KOPT-K1 (cell line): ENCODE results near the gene BRSK2.
"Not testable (repeated sequence)": the region's sequence is repeated elsewhere in the genome, so short reads cannot be mapped to it uniquely, and the experiment has no call there.

Experiments
- H3K27ac ChIP-seq: fragments of 200-600 bp; sonication (generic); 2 replicates; pipeline ENCODE4 v1.5.1; 2016; ENCODE audit warnings: antibody characterized with exemption, mild to moderate bottlenecking, low read depth, low read length; ENCODE audit not compliant: poor library complexity, severe bottlenecking
- H3K36me3 ChIP-seq: fragments of 200-600 bp; sonication (generic); 2 replicates; pipeline ENCODE4 v1.5.1; 2017; ENCODE audit warnings: antibody characterized with exemption, mild to moderate bottlenecking, low read length, moderate library complexity; ENCODE audit not compliant: insufficient read depth
- H3K9me3 ChIP-seq: fragments of 200-600 bp; sonication (generic); 2 replicates; pipeline ENCODE4 v1.5.1; 2017; ENCODE audit warnings: antibody characterized with exemption, low read length, mild to moderate bottlenecking; ENCODE audit not compliant: insufficient read depth, poor library complexity, severe bottlenecking

The BRSK2 gene

DNA sequence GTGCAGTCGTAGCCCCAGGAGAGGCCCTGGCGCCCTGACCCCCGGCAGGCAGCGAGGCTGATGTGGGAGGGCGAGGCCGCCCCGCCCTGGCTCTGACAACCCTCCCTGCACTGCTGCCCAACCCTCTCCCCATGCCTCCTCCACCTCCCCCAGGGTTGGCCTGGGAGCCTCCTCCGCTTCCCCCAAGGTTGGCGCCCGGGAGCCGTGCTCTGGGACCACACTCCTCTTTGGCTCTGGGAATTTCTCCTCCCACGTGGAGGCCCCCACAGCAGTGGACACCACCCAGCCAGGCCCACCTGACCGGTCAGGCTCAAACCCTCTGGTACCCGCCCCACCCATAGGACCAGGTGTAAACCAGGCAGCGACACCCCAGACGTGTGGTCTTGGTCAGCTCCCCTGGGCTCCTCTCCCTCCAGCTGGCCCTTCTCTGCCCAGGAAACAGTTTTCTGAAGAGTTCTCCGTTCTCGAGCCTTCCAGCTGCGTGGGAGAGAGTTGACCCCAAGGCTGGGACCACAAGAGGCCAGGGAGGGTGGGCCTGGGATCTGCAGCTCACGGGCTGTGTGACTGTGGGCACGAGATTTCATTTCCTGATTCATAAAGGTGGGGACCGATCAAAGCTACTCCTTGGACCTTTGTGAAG is 39.5 kb upstream of the BRSK2 start:
- Histone ChIP-seq H3K36me3 (no peaks in the 10 kb centered on the region), H3K9me3 (no peaks in the 10 kb centered on the region), H3K27ac (no peak overlapping the region)

GRCh38 chr11:1351278-1351937 is 38.3 kb upstream of the BRSK2 start:
- Histone ChIP-seq H3K36me3 (no peaks in the 10 kb centered on the region), H3K27ac (no peak overlapping the region), H3K9me3 (no peaks in the 10 kb centered on the region)

GRCh38 chr11:1352696-1353382 is 36.9 kb upstream of the BRSK2 start:
- Histone ChIP-seq H3K27ac (no peak overlapping the region), H3K9me3 (no peaks in the 10 kb centered on the region), H3K36me3 (no peaks in the 10 kb centered on the region)

GRCh38 chr11:1353383-1354124 is 36.2 kb upstream of the BRSK2 start:
- no peak overlapping the region for H3K27ac ChIP-seq
- H3K36me3 ChIP-seq: no peaks in the 10 kb centered on the region
- H3K9me3 ChIP-seq: no peaks in the 10 kb centered on the region

- Histone ChIP-seq H3K36me3 (no peaks in the 10 kb centered on the region), H3K27ac (no peak overlapping the region), H3K9me3 (no peaks in the 10 kb centered on the region)
Measured at GRCh38 chr11:1354125-1354938, 35.4 kb upstream of the BRSK2 start.

GRCh38 chr11:1356007-1356435 is 33.7 kb upstream of the BRSK2 start:
- no peaks in the 10 kb centered on the region for H3K36me3 ChIP-seq
- no peak overlapping the region for H3K27ac ChIP-seq
- H3K9me3 ChIP-seq: no peaks in the 10 kb centered on the region

- Histone ChIP-seq H3K9me3 (no peaks in the 10 kb centered on the region), H3K27ac (no peak overlapping the region), H3K36me3 (no peaks in the 10 kb centered on the region)
Measured at GRCh38 chr11:1356478-1356960, 33.2 kb upstream of the BRSK2 start.

DNA sequence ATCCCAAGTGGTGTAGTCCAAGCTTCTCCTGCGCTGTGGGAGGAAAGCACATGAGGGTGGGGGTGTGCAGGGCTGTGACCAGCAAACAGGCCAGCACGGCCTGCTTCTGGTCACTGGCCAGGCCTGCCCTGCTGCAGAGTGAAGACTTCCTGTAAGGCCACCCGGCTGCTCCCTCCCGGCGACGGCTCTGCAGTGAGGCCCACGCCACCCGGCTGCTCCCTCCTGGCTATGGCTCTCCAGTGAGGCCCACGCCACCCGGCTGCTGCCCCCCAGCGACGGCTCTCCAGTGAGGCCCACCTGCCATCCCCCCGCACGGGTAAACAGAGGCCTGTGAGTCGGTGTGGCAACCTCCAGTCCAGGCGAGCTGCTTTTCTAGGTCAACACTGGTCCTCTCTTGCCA is 31.4 kb upstream of the BRSK2 start:
- H3K9me3 ChIP-seq: no peaks in the 10 kb centered on the region
- H3K27ac ChIP-seq: no peak overlapping the region
- no peaks in the 10 kb centered on the region for H3K36me3 ChIP-seq

DNA sequence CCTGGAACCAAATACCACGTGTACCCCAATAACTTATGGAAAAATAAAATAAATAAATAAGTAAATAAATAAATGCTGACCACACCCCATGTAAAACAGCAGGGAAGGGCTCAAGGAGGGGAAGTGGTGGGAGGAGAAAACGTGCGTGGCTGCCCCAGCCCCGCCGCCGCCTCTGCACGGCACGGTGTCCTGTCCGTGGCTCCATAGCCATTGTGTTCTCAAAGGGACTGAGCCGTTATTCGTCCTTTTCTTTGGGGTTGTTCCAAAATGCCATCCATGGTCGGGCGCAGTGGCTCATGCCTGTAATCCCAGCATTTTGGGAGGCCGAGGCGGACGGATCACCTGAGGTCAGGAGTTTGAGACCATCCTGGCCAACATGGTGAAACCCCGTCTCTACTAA is 30.8 kb upstream of the BRSK2 start:
- not testable (repeated sequence) for H3K36me3 ChIP-seq, H3K9me3 ChIP-seq, H3K27ac ChIP-seq

DNA sequence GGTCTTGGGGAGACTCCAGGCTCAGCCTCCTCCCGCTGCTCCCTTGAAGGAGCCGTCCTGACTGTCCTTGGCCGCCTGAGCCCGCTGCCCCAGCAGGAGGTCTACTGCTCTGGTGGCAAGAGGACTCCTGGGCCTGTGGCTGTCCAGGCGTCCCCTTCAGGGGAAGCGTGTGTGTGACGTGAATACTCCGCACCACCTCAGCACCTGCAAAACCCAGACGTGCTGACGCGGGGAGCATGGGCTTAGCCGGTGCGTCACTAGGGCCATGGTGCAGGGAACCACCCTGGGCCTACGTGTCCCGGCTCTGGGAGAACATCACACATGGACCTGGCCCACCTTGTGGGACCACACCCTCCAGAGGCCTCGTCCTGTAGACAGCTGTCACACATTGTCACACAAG is 30.2 kb upstream of the BRSK2 start:
- peaks cover 2% of the 10 kb centered on the region for H3K9me3 ChIP-seq
- H3K36me3 ChIP-seq: no peaks in the 10 kb centered on the region
- H3K27ac ChIP-seq: no peak overlapping the region

DNA sequence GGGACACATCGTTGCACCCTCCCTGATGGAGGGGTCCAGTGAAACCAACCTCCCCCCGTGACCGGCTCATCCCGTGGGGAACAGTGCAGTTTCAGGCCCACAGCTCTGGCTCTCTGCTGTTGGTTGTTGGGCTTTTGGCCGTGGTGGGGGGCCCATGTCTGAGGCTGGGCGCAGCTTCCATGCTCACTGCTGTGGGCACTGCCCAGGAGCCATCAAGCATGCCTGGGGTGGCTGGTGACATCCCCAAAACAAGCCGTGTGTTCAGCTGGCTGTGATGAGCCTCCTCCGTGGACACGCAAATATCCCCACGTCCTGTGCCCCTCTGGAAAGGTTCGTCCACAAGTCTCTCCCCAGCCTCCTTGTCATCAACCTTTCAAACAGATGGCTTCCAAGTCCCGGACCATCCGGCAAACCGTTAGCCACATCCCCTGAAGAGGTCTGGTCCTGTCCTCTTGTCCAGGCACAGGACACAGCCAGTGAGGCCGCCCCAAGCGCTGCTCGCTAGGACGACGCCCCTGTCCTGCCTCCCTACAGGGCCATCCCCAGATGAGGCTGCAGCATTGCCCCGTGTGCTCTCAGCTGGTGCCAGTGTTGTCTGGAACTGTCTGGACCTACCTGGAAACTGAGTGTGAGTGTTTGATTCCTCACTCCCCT is 29.4 kb upstream of the BRSK2 start:
- no peaks in the 10 kb centered on the region for H3K36me3 ChIP-seq
- peaks cover 10% of the 10 kb centered on the region for H3K9me3 ChIP-seq
- no peak overlapping the region for H3K27ac ChIP-seq

GRCh38 chr11:1360835-1361357 is 28.8 kb upstream of the BRSK2 start:
- no peak overlapping the region for H3K27ac ChIP-seq
- peaks cover 16% of the 10 kb centered on the region for H3K9me3 ChIP-seq
- no peaks in the 10 kb centered on the region for H3K36me3 ChIP-seq

- no peak overlapping the region for H3K27ac ChIP-seq
- H3K9me3 ChIP-seq: peaks cover 25% of the 10 kb centered on the region
- no peaks in the 10 kb centered on the region for H3K36me3 ChIP-seq
Measured at GRCh38 chr11:1361882-1362281, 27.9 kb upstream of the BRSK2 start.

DNA sequence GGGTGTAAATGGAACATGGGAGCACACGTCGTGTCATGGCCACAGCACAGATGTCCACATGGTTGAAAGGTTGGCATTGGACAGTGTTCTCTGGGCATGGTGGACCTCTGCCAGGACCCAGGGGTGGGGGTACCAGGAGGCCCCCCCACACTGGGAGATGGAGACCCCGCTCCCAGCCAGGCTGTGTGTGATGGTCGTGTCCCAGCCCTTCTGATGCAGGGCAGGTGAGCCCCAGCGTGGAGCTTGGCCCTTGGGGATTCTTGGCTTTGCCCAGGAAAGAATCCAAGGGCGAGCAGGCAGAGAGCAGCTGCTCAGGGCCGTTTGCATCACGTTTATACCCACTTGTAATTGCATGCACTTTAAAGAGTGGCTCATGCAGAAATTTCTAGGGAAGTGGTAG is 22.0 kb upstream of the BRSK2 start:
- Histone ChIP-seq H3K36me3 (no peaks in the 10 kb centered on the region), H3K9me3 (peaks cover 29% of the 10 kb centered on the region), H3K27ac (no peak overlapping the region)
